Karpas-422 (cell line): ENCODE measurements around the gene IRF9. TPM values are rescaled to one million over a fixed set of nuclear protein-coding genes. Genes with fewer than 3 reads are reported as not detected.
A peak's percentile ranks its signal among the peaks of the same experiment; 100 is the strongest.

Source experiments
- DNase-seq: peaks from one replicate; pipeline ENCODE4 v3.0.0-alpha.2; 2015
- H2AFZ ChIP-seq: fragments of 200-600 bp; sonication (generic); 2 replicates; pipeline ENCODE4 v1.6.1; 2014; ENCODE audit warnings: antibody characterized with exemption, low read length, mixed read lengths
- H3K27ac ChIP-seq: fragments of 200-600 bp; sonication (generic); 2 replicates; pipeline ENCODE4 v1.5.1; 2014; ENCODE audit warnings: mild to moderate bottlenecking, low read length, moderate library complexity
- H3K27me3 ChIP-seq: fragments of 200-600 bp; sonication (generic); 2 replicates; pipeline ENCODE4 v1.6.1; 2014; ENCODE audit warnings: low read length, mixed read lengths
- H3K36me3 ChIP-seq: fragments of 200-600 bp; sonication (generic); 2 replicates; pipeline ENCODE4 v1.6.1; 2014; ENCODE audit warnings: low read length, mixed read lengths; ENCODE audit not compliant: insufficient read depth
- H3K4me1 ChIP-seq: fragments of 200-600 bp; sonication (generic); 2 replicates; pipeline ENCODE4 v1.6.1; 2014; ENCODE audit warnings: mild to moderate bottlenecking, low read length, mixed read lengths
- H3K4me2 ChIP-seq: fragments of 200-600 bp; sonication (generic); 2 replicates; pipeline ENCODE4 v1.6.1; 2014; ENCODE audit warnings: low read length, low read depth, mild to moderate bottlenecking; ENCODE audit not compliant: poor library complexity, severe bottlenecking
- H3K4me3 ChIP-seq: fragments of 200-600 bp; sonication (generic); 2 replicates; pipeline ENCODE4 v1.5.1; 2014; ENCODE audit warnings: mild to moderate bottlenecking, antibody characterized with exemption, low read length, mixed read lengths
- H3K79me2 ChIP-seq: fragments of 200-600 bp; sonication (generic); 2 replicates; pipeline ENCODE4 v1.6.1; 2014; ENCODE audit warnings: mild to moderate bottlenecking, low read length, mixed read lengths
- H3K9ac ChIP-seq: fragments of 200-600 bp; sonication (generic); 2 replicates; pipeline ENCODE4 v1.6.0; 2014; ENCODE audit warnings: low read length
- H3K9me2 ChIP-seq: fragments of 200-600 bp; sonication (generic), shearing (Covaris generic); replicated peaks from 2 replicates; pipeline ENCODE4 v1.6.0; 2014; ENCODE audit warnings: mild to moderate bottlenecking, low read length, moderate library complexity; ENCODE audit not compliant: insufficient read depth
- H3K9me3 ChIP-seq: fragments of 300-700, 200-600 bp; sonication (generic); 2 replicates; pipeline ENCODE4 v1.6.1; 2014; ENCODE audit warnings: low read length, mixed read lengths
- H4K20me1 ChIP-seq: fragments of 200-600 bp; sonication (generic); 2 replicates; pipeline ENCODE4 v1.6.1; 2014; ENCODE audit warnings: mild to moderate bottlenecking, antibody characterized with exemption, low read length, low read depth; ENCODE audit not compliant: insufficient read depth
- total RNA-seq: library from RNA; depleted of rRNA; stranded (reverse); fragments of >200 nt; shearing (Covaris generic); gene quantifications from 2 replicates; pipeline ENCODE4 v1.2.3, GENCODE V29; 2014; ENCODE audit warnings: low replicate concordance

IRF9 gene
- total RNA-seq, 1 experiment from 2014 or later: 79.8 TPM

- Histone ChIP-seq H3K36me3 (no peaks in the 10 kb centered on the region), H3K4me1 (no peaks in the 10 kb centered on the region), H3K9ac (no peak overlapping the region), H3K27ac (no peak overlapping the region), H3K4me2 (no peak overlapping the region), H3K79me2 (no peaks in the 10 kb centered on the region), H3K27me3 (no peaks in the 10 kb centered on the region), H2AFZ (no peak overlapping the region), H4K20me1 (no peaks in the 10 kb centered on the region), H3K4me3 (no peak overlapping the region), H3K9me3 (no peaks in the 10 kb centered on the region), H3K9me2 (no peaks in the 10 kb centered on the region)
- DNase-seq: no peak
These were observed 31.6 kb upstream of the IRF9 start for GRCh38 chr14:24129410-24129998.

GRCh38 chr14:24130380-24130716, 30.7 kb upstream of the IRF9 start, which contains the start of gene FITM1:
Gene FITM1 (plus strand): TSS chr14:24130659. CDS start chr14:24131564, 905 bp downstream.
- Histone ChIP-seq H3K36me3 (no peaks in the 10 kb centered on the region), H3K79me2 (no peaks in the 10 kb centered on the region), H3K9me3 (no peaks in the 10 kb centered on the region), H3K4me3 (no peak within 1 kb of the TSS), H3K4me1 (peaks cover 4% of the 10 kb centered on the region), H3K4me2 (no peak within 1 kb of the TSS), H4K20me1 (no peaks in the 10 kb centered on the region), H2AFZ (no peak within 1 kb of the TSS), H3K9me2 (no peaks in the 10 kb centered on the region), H3K27ac (no peak within 1 kb of the TSS), H3K9ac (no peak within 1 kb of the TSS), H3K27me3 (no peaks in the 10 kb centered on the region)
- DNase-seq: no peak

GRCh38 chr14:24130717-24131548, 30.1 kb upstream of the IRF9 start:
- Histone ChIP-seq H3K27me3 (no peaks in the 10 kb centered on the region), H3K9me2 (no peaks in the 10 kb centered on the region), H3K4me3 (no peak overlapping the region), H3K27ac (no peak overlapping the region), H3K9me3 (no peaks in the 10 kb centered on the region), H2AFZ (no peak overlapping the region), H3K4me1 (peaks cover 9% of the 10 kb centered on the region), H3K36me3 (no peaks in the 10 kb centered on the region), H3K4me2 (no peak overlapping the region), H3K79me2 (no peaks in the 10 kb centered on the region), H3K9ac (no peak overlapping the region), H4K20me1 (no peaks in the 10 kb centered on the region)
- no peak for DNase-seq

GRCh38 chr14:24131549-24131966, 29.5 kb upstream of the IRF9 start:
- Histone ChIP-seq H3K4me3 (no peak overlapping the region), H3K27ac (no peak overlapping the region), H3K9ac (no peak overlapping the region), H3K27me3 (no peaks in the 10 kb centered on the region), H3K4me2 (no peak overlapping the region), H3K36me3 (no peaks in the 10 kb centered on the region), H4K20me1 (no peaks in the 10 kb centered on the region), H2AFZ (no peak overlapping the region), H3K79me2 (peaks cover 6% of the 10 kb centered on the region), H3K9me2 (no peaks in the 10 kb centered on the region), H3K4me1 (peaks cover 9% of the 10 kb centered on the region), H3K9me3 (no peaks in the 10 kb centered on the region)
- DNase-seq: no peak

- H3K4me2 ChIP-seq: no peak overlapping the region
- DNase-seq: no peak
- no peaks in the 10 kb centered on the region for H3K36me3 ChIP-seq
- no peaks in the 10 kb centered on the region for H3K9me2 ChIP-seq
- H4K20me1 ChIP-seq: no peaks in the 10 kb centered on the region
- H3K9me3 ChIP-seq: no peaks in the 10 kb centered on the region
- no peak overlapping the region for H2AFZ ChIP-seq
- H3K27me3 ChIP-seq: no peaks in the 10 kb centered on the region
- no peak overlapping the region for H3K4me3 ChIP-seq
- no peak overlapping the region for H3K27ac ChIP-seq
- H3K9ac ChIP-seq: no peak overlapping the region
- H3K79me2 ChIP-seq: peaks cover 12% of the 10 kb centered on the region
- peaks cover 15% of the 10 kb centered on the region for H3K4me1 ChIP-seq
These were observed 28.9 kb upstream of the IRF9 start for GRCh38 chr14:24132061-24132685.

- Histone ChIP-seq H3K27me3 (no peaks in the 10 kb centered on the region), H3K4me1 (peaks cover 23% of the 10 kb centered on the region), H3K9ac (no peak overlapping the region), H3K4me2 (no peak overlapping the region), H3K79me2 (peaks cover 19% of the 10 kb centered on the region), H3K27ac (no peak overlapping the region), H3K9me3 (no peaks in the 10 kb centered on the region), H4K20me1 (no peaks in the 10 kb centered on the region), H3K4me3 (no peak overlapping the region), H3K36me3 (peaks cover 4% of the 10 kb centered on the region; the same call in 1 of the 2 replicates), H2AFZ (no peak overlapping the region), H3K9me2 (no peaks in the 10 kb centered on the region)
- no peak for DNase-seq
These were observed 28.1 kb upstream of the IRF9 start for GRCh38 chr14:24132976-24133375.

- no peaks in the 10 kb centered on the region for H4K20me1 ChIP-seq
- H3K4me3 ChIP-seq: no peak overlapping the region
- H3K27me3 ChIP-seq: no peaks in the 10 kb centered on the region
- H3K79me2 ChIP-seq: peaks cover 26% of the 10 kb centered on the region
- no peak overlapping the region for H2AFZ ChIP-seq
- no peak overlapping the region for H3K9ac ChIP-seq
- H3K27ac ChIP-seq: no peak overlapping the region
- no peaks in the 10 kb centered on the region for H3K9me3 ChIP-seq
- DNase-seq: peak; percentile 64
- no peaks in the 10 kb centered on the region for H3K9me2 ChIP-seq
- no peak overlapping the region for H3K4me2 ChIP-seq
- H3K4me1 ChIP-seq: peaks cover 30% of the 10 kb centered on the region
- H3K36me3 ChIP-seq: peaks cover 11% of the 10 kb centered on the region
These were observed 27.3 kb upstream of the IRF9 start for GRCh38 chr14:24133735-24134134.

- Histone ChIP-seq H3K9me3 (no peaks in the 10 kb centered on the region), H3K9me2 (no peaks in the 10 kb centered on the region), H3K36me3 (peaks cover 23% of the 10 kb centered on the region), H3K27me3 (no peaks in the 10 kb centered on the region), H4K20me1 (no peaks in the 10 kb centered on the region), H3K4me3 (peak overlapping the region; percentile 98), H3K9ac (peak overlapping the region; percentile 98), H2AFZ (peak overlapping the region; percentile 76), H3K4me1 (peaks cover 42% of the 10 kb centered on the region), H3K79me2 (peaks cover 43% of the 10 kb centered on the region), H3K4me2 (peak overlapping the region; percentile 87), H3K27ac (peak overlapping the region; percentile 54)
- DNase-seq: no peak
These were observed 25.6 kb upstream of the IRF9 start for GRCh38 chr14:24135584-24135833.
